Measurements from ENCODE around the gene EGLN1.

EGLN1 gene

DNA sequence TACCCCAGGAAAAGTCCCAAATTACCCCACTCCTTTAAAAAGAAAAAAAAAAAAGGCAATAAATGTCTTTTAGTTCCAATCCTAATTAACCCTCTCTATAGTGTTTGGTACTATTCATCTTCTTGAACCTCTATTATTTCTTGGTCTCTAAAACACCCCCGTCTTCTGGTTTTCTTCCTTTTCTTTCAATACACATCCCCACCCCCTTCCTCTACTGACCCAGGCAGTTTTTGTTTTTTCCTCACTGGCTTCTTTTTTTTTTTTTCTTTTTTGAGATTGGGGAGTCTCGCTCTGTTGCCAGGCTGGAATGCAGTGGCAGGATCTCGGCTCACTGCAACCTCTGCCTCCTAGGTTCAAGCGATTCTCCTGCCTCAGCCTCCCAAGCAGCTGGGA is 26.1 kb downstream of the EGLN1 start:
- no peak for DNase-seq

DNA sequence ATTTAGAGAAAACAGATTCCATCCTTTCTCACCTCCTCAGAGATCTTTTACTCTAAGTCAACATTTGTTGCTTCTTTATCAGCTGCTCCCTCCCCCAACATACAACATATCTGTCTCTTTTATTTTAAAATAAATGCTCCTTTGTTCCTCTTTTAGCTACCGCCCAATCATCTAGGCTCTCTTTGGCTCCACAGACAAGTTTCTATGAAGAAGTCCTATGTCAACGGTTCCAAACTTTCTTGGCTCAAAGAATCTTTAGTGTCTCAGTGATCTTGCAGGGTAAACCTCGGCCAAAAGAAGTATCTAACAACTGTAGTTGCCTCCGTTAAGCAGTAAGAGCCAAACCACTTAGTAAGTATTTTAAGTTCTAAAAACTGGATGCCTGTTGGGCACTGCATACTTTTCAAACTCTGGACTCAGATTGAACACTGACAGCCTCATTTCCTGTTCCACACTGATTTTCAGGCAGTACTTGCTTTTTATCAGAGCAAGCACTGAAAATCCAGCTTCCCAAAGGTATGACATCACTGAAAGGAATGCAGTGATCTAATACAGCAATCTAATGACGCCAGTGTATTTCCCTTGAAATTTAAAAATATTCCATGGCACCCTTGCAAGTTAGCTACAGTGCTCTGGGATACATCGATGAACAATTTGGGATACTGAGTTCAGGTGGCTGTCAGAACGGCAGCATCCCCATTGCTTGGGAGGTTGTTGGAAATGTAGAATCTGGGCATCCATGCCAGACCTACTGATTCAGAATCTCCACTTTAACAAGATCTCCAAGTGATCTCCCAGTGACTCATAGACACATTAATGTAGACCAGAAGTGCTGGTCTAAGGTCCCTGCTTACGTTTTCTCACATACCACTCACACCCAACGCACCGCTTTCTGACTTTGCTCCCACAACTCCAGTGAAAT is 26.8 kb downstream of the EGLN1 start:
- DNase-seq: no peak

- DNase-seq: no peak
Observed at GRCh38 chr1:231393668-231394067, 28.4 kb downstream of the EGLN1 start.

DNA sequence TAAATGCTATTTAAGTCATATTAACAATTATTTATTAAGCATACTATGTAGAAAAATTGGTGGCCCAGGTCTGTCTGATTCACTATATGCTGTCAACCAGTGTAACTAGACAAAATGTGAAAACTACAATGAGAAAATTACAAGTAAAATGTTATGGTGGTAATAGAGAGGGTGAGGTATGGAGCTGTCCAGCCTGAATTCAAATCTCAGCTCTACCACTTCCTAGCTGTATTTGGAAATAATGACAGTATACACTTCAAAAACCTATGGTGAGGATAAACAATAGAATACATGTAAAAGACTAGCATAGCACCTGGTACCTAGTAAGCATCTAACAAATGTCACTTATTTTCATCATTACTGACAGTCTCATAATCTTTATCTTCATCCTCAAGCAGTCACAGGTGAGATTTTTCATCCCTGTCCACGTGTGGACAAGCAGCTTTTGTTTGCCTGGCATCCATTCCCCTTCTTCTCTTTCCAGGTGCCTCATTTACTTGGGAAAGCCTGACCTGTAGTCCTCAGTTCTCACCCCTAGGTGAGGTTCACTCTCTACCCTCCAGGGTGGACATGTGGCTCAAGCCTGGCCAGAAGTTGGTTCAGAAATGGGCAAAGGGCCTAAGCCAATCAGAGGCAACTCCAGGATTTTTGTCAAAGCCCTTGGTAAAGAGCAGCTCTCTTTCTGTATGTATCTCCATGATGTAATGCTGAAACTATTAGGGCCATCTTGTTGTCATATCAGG is 29.5 kb downstream of the EGLN1 start:
- no peak for DNase-seq

- no peak for DNase-seq
Observed at GRCh38 chr1:231390071-231390470, 32.0 kb downstream of the EGLN1 start.

GRCh38 chr1:231387770-231388669 is 34.1 kb downstream of the EGLN1 start:
- no peak for DNase-seq

DNA sequence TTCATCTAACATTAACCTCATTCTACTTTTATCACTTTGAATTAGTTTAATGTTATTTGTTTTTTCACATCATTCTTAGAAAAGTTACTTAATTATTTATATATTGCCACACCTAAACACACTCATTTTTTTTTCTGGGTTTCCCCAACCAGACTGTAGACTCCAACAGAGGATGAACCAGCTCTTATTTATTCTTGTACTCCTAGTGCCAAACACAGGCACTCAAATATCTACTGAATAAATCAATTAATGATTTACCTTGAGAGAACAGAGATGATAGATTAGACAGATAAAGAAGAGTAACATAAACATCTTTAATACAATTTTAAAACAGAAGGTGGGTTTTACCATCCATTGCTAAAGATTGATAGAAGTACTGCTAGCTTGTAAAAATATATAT is 35.6 kb downstream of the EGLN1 start:
- no peak for DNase-seq

DNA sequence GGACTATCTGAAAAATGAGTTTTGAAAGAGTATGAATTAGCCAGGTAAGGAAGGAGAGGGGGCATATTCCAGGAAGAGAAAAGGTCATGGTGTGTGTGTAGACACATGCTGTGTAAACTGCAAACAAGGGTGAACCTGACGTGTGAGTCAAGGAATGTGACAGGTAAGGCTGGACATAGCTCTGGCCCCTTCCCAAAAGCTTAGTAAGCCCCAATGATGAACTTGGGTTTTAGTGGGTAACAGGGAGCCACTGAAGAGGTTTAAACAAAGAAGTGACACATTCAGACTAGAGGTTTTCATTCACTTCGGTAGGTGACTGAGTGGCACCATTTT is 36.7 kb downstream of the EGLN1 start:
- no peak for DNase-seq

GRCh38 chr1:231384696-231385415 is 37.2 kb downstream of the EGLN1 start:
- DNase-seq: no peak

DNA sequence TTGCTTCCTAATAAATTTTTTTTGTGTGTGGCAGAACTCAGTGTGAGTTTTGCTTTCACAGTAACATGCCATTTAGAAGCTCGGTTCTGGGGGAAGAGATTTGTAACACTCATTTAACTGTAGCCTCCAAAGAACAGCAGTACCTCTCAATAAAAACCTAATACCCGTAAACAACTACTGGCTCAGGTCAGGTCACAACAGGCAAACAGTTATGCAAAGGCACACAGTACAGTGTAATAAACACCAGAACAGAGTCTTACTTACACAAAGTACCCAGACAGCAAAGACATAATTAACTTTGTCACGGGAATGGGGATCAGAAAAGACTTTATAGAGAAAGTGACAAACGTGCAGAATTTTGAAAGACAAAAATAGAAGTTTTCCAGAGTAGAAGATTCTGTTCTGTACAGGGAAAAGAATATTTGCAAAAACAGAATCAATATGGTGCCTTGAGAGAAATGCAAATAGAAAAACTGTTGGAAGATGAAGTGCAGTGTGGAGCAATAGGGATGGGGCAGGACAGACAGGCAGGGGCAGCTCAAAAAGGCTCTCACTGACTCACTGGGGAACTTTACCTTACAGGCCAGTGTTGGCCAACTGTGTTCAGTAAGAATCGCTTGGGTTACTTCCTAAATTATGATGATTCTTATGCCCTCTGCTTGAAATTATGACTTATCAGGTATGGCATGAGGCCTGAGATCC is 38.8 kb downstream of the EGLN1 start:
- no peak for DNase-seq

GRCh38 chr1:231382426-231382825 is 39.7 kb downstream of the EGLN1 start:
- DNase-seq: no peak

DNA sequence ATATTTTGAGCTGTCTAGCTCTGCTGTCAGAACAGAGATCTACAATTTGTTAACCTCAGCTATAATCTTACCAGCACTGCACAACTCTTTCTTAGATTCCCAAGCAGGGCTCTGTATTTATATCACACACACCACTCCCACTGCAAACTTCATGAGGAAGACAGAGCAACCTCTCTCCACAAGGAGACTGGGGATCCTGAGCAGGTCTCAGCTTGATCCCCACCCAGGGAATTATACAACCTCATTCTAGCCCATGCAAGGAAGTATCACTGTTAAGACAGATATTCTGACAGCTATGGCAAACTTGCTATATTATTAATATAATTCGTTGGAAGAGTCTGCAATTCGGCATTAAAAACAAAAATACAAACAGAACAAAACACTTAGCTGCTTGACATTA is 40.4 kb downstream of the EGLN1 start:
- no peak for DNase-seq

- DNase-seq: no peak
Observed at GRCh38 chr1:231376875-231377549, 45.1 kb downstream of the EGLN1 start.

DNA sequence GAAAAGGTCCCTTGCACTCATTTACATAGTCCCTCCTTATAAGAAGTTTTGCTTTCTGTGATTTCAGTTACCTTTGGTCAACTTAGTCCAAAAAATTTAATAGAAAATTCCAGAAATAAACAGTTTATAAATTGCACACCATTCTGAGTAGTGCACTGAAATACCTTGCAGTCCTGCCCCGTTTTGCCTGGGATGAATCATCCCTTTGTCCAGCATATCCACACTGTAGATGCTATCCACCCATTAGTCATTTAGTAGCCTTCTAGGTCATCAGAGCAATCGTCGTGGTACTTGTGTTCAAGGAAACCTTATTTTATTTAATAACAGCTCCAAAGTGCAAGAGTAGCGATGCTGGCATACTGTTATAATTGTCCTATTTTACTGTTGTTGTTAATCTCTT is 46.0 kb downstream of the EGLN1 start:
- no peak for DNase-seq

DNA sequence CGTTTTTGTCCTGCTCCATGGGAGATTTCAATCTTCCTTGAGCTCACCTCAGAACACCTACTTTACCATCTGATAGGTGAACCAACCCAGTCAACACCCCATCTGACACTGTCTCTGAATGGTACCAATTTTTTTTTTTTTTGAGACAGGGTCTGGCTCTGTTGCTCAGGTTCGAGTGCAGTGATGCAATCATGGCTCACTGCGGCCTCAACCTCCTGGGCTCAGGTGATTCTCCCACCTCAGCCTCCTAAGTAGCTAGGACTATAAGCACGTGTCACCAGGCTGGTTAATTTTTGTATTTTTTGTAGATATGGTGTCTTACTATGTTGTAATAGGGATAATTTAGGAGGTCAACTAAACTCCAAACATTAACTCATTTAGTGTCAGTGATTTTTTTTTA is 47.7 kb downstream of the EGLN1 start:
- DNase-seq: no peak

- DNase-seq: no peak
Observed at GRCh38 chr1:231372501-231372900, 49.6 kb downstream of the EGLN1 start.

GRCh38 chr1:231369282-231369681 is 52.8 kb downstream of the EGLN1 start:
- DNase-seq: no peak

- no peak for DNase-seq
Observed at GRCh38 chr1:231364192-231364591, 57.9 kb downstream of the EGLN1 start.

GRCh38 chr1:231363624-231364023 is 58.5 kb downstream of the EGLN1 start:
- DNase-seq: no peak

GRCh38 chr1:231362325-231362724 is 59.8 kb downstream of the EGLN1 start:
- DNase-seq: no peak

- DNase-seq: no peak
Observed at GRCh38 chr1:231359113-231359512, 63.0 kb downstream of the EGLN1 start.
